Hippocampal formation (tissue), 2 donors: ENCODE results near the gene VKORC1.
"Not testable (repeated sequence)": the region's sequence is repeated elsewhere in the genome, so short reads cannot be mapped to it uniquely, and the experiment has no call there.

ENCODE experiments used
- DNase-seq, 2 donors: peaks; one replicate each; lab custom pipeline; 2025; lab: John Stamatoyannopoulos, UW

VKORC1 gene

GRCh38 chr16:31094424-31095120, at the start of gene VKORC1:
TSS of gene VKORC1 (minus strand) at chr16:31094797. CDS start at chr16:31094729, 68 bp downstream.
- DNase-seq, result peak; percentile 86 to 97

GRCh38 chr16:31143694-31144148, 49.1 kb upstream of the VKORC1 start:
- no peak for DNase-seq

GRCh38 chr16:31143011-31143693, 48.6 kb upstream of the VKORC1 start:
- no peak for DNase-seq

GRCh38 chr16:31142109-31143010, 47.8 kb upstream of the VKORC1 start:
- DNase-seq, result peak; percentile 97 to 99

- no peak for DNase-seq
Observed at GRCh38 chr16:31141489-31142108, 47.0 kb upstream of the VKORC1 start.

- DNase-seq, result not testable (repeated sequence)
Observed at GRCh38 chr16:31141071-31141469, 46.5 kb upstream of the VKORC1 start.

GRCh38 chr16:31138621-31139578, 44.3 kb upstream of the VKORC1 start:
- DNase-seq, result no peak

- not testable (repeated sequence) for DNase-seq
Observed at GRCh38 chr16:31136822-31137499, 42.4 kb upstream of the VKORC1 start.

GRCh38 chr16:31136287-31136662, 41.7 kb upstream of the VKORC1 start:
- no peak for DNase-seq

GRCh38 chr16:31135535-31136286, 41.1 kb upstream of the VKORC1 start, which contains the start of gene PRSS8:
TSS of gene PRSS8 (minus strand) at chr16:31135727. CDS start at chr16:31135498, 229 bp downstream.
- DNase-seq, result no peak

- DNase-seq, result no peak
Observed at GRCh38 chr16:31134625-31135534, 40.3 kb upstream of the VKORC1 start.

- DNase-seq, result no peak
Observed at GRCh38 chr16:31134091-31134571, 39.5 kb upstream of the VKORC1 start.

- DNase-seq, result no peak
Observed at GRCh38 chr16:31133046-31133501, 38.5 kb upstream of the VKORC1 start.

- no peak for DNase-seq
Observed at GRCh38 chr16:31132303-31132979, 37.8 kb upstream of the VKORC1 start.

- no peak for DNase-seq
Observed at GRCh38 chr16:31131841-31132271, 37.3 kb upstream of the VKORC1 start.

- no peak for DNase-seq
Observed at GRCh38 chr16:31131416-31131815, 36.8 kb upstream of the VKORC1 start.

GRCh38 chr16:31130899-31131298, 36.3 kb upstream of the VKORC1 start:
- DNase-seq, result no peak
